Heart left ventricle (tissue), 16 donors: ENCODE results near the gene MDK. TPM values are rescaled to one million over a fixed set of nuclear protein-coding genes. Genes with fewer than 3 reads are reported as not detected.

Source experiments
- ATAC-seq, 4 donors: fragments of 200-7000 bp; cut with Tn5 transposase; one replicate each; pipeline ENCODE4 v1.9.1; 2020 to 2022; ENCODE audit warnings: moderate library complexity in 4 of 4, mild to moderate bottlenecking in 3 of 4, moderate number of reproducible peaks in 1 of 4
- DNase-seq, 5 donors: peaks; one replicate each; pipeline ENCODE4 v3.0.0-alpha.2; 2020
- H3K27ac ChIP-seq, 12 donors: fragments of 200-600 bp; sonication (generic) in 4 of 12; one replicate each; pipeline versions ENCODE4 v1.5.0 to v1.8.0; 2016 to 2022; ENCODE audit warnings: mild to moderate bottlenecking in 2 of 12
- H3K27me3 ChIP-seq, 9 donors: fragments of 200-600 bp; sonication (generic) in 2 of 9; one replicate each; pipeline versions ENCODE4 v1.5.1 to v1.8.0; 2016 to 2022; ENCODE audit warnings: mild to moderate bottlenecking in 3 of 9
- H3K36me3 ChIP-seq, 9 donors: fragments of 200-600 bp; sonication (generic) in 2 of 9; one replicate each; pipeline versions ENCODE4 v1.5.0 to v1.8.0; 2018 to 2022; ENCODE audit warnings: mild to moderate bottlenecking in 2 of 9
- H3K4me1 ChIP-seq, 12 donors: fragments of 200-600 bp; sonication (generic) in 4 of 12; one replicate each; pipeline versions ENCODE4 v1.5.0 to v1.8.0; 2016 to 2022; ENCODE audit warnings: mild to moderate bottlenecking in 3 of 12
- H3K4me3 ChIP-seq, 12 donors: fragments of 200-600 bp; sonication (generic) in 4 of 12; one replicate each; pipeline versions ENCODE4 v1.5.0 to v1.8.0; 2017 to 2022; ENCODE audit warnings: mild to moderate bottlenecking in 9 of 12, moderate library complexity in 4 of 12
- H3K9me3 ChIP-seq, 12 donors: fragments of 200-600 bp; sonication (generic) in 4 of 12; one replicate each; pipeline versions ENCODE4 v1.5.0 to v1.8.0; 2016 to 2022; ENCODE audit warnings: mild to moderate bottlenecking in 1 of 12
- POLR2A ChIP-seq, 2 donors: fragments of 450-650 bp; IDR thresholded peaks; one replicate each; pipeline ENCODE4 v1.6.1; 2017; ENCODE audit warnings: antibody characterized with exemption in 2 of 2, mild to moderate bottlenecking in 2 of 2, moderate library complexity in 2 of 2
- WGBS, 4 donors: extraction: QIAGEN DNeasy Blood & Tissue Kit in 2 of 4; methylation state at CpG; one replicate each; pipeline versions ENCODE4 v1.1.5 to v1.1.7; 2013 to 2018; 5-methylcytosine and 5-hydroxymethylcytosine counted together
- intact Hi-C, 10 donors: fragments of 100-400 bp; cut with DNase I; formaldehyde crosslinking; loops; one replicate each; pipeline versions ENCODE4 v1.11.1 to v1.14.2; 2022
- polyA plus RNA-seq, 2 donors: library from polyadenylated mRNA; stranded (reverse); fragments of 200-250 nt; gene quantifications; one replicate each; pipeline ENCODE4 v1.2.3, GENCODE V29; 2013
- total RNA-seq, 9 donors: library from RNA; depleted of rRNA in 2 of 9; stranded (reverse); fragments of >200 nt in 2 of 9; fragmentation: NEBNext Ultra II Directional in 3 of 9; extraction: Animal tissue kit (Norgen Biotek cat#: 25700) in 3 of 9; gene quantifications; one replicate each; pipeline versions ENCODE4 v1.1.0 to v1.2.4, GENCODE V29; 2016 to 2023
- TF ChIP-seq, protein P1 (sequence below), 12 donors: fragments of 200-600 bp; sonication (generic) in 4 of 12; IDR thresholded peaks; one replicate each; pipeline versions ENCODE4 v1.5.0 to v1.8.0; 2018 to 2022; ENCODE audit warnings: antibody characterized with exemption in 12 of 12, mild to moderate bottlenecking in 5 of 12
- donor health status: ischemic (EF 13 %, LVEDD 7.1; RV severe dilation, severe dysfunction).
- donor health status: healthy with polysubstance abuse.
- donor health status: DM: no; HTN: yes; CAD: no.
- donor health status: DM: no; HTN: no; CAD: no.
- donor health status: ischemic (EF 25% LVEDD 6.9; RV normal size, moderate dysfunction).
- donor health status: ischemic (EF 25% LVEDD 5.7; RV mildly dilated, moderate dysfunction).
- donor health status: healthy.
- donor health status: DM: yes; HTN: yes; CAD: no.
- donor health status: ischemic (EF 35%, LVEDD 5.7; RV mildly dilated, moderate dysfunction).
- donor health status: nonischemic (EF 11% LVEDD 7.7; RV severe dilation, severe dysfunction).
- donor health status: DM: yes; HTN: yes; CAD: no.
- donor health status: PGD.
- donor health status: ischemic (EF 29% LVEDD 5.4; RV normal size, mild dysfunction).
- donor health status: nonischemic (EF 23%, LVEDD 6.1; RV moderate dilation, normal function).

Gene MDK
- total and polyA plus RNA-seq, 11 donors: 1.9 to 26.5 (median 5.4) TPM

DNA sequence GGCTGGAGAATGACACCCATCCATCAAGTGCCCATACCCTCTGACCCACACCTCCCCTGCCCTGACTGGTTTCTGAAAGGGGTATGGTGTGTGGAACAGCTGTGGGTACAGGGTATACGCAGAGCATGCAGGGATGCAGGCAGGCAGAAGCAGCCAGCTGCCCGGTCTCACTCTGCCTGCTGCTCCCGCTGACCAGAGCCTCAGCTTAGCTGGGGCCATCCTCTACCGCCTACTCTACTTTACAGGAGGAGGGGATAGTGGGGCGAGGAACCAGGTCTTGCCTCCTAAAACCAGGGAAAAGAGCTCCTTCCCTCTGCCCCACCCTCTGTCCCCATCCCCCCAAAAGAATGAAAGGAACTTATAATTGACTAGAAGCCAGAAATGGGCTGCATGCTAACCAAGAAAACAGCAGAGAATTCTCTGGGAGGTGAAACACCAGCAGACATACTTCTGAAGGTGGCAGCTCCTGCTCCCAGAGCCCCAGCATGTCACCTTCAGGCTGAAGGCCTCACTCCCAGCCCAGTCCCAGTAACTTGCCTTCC, 23.1 kb downstream of the MDK start:
- ATAC-seq: peak in 1 of 4 donors; percentile 7
- intact Hi-C loops: no loop called here
- TF ChIP-seq, protein P1, sequence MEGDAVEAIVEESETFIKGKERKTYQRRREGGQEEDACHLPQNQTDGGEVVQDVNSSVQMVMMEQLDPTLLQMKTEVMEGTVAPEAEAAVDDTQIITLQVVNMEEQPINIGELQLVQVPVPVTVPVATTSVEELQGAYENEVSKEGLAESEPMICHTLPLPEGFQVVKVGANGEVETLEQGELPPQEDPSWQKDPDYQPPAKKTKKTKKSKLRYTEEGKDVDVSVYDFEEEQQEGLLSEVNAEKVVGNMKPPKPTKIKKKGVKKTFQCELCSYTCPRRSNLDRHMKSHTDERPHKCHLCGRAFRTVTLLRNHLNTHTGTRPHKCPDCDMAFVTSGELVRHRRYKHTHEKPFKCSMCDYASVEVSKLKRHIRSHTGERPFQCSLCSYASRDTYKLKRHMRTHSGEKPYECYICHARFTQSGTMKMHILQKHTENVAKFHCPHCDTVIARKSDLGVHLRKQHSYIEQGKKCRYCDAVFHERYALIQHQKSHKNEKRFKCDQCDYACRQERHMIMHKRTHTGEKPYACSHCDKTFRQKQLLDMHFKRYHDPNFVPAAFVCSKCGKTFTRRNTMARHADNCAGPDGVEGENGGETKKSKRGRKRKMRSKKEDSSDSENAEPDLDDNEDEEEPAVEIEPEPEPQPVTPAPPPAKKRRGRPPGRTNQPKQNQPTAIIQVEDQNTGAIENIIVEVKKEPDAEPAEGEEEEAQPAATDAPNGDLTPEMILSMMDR (IDR thresholded peaks at IDR 0.05): no peak
- TF ChIP-seq POLR2A (IDR thresholded peaks at IDR 0.05): no peak
- Histone ChIP-seq H3K9me3 (no peaks in the 10 kb centered on the region), H3K36me3 (peaks cover 0 to 72% (median 52%) of the 10 kb centered on the region in 9 donors), H3K4me3 (no peak overlapping the region), H3K27me3 (no peaks in the 10 kb centered on the region), H3K27ac (no peak overlapping the region), H3K4me1 (peaks cover 4 to 29% (median 17%) of the 10 kb centered on the region in 12 donors)
- WGBS, 4 donors: 81 to 95% (median 86%) methylated on average over 5 of the region's 5 CpGs
- no peak for DNase-seq

DNA sequence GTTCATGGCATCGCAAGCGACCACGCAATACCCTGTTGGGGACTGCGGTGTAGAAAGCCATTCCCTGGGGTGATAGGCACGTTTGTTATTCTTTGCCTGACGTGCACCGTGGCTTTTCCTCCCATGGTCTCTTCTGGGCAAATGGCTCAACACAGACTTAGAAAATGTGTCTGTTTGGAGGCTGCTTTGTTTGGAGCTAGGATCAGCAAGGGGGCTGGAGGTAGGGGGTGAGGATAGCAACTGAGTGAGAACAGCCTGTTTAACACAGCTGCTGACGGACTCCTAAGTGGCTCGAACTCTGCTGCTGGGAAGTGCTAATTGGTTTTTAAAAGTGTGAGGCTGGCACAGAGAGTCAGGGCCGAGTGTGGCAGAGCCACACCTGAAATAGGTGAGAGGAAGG, 26.2 kb downstream of the MDK start:
- ATAC-seq (no peak), DNase-seq (no peak)
- H3K27ac ChIP-seq: no peak overlapping the region
- WGBS, 4 donors: 76 to 82% (median 79%) methylated on average over 10 of the region's 10 CpGs
- peaks cover 4 to 27% (median 17%) of the 10 kb centered on the region in 12 donors for H3K4me1 ChIP-seq
- no peak overlapping the region for H3K4me3 ChIP-seq
- H3K36me3 ChIP-seq: peaks cover 0 to 87% (median 56%) of the 10 kb centered on the region in 9 donors
- no peak for TF ChIP-seq POLR2A (IDR thresholded peaks at IDR 0.05)
- TF ChIP-seq, protein P1 (IDR thresholded peaks at IDR 0.05): no peak
- intact Hi-C loops: no loop called here
- no peaks in the 10 kb centered on the region for H3K27me3 ChIP-seq
- H3K9me3 ChIP-seq: no peaks in the 10 kb centered on the region

DNA sequence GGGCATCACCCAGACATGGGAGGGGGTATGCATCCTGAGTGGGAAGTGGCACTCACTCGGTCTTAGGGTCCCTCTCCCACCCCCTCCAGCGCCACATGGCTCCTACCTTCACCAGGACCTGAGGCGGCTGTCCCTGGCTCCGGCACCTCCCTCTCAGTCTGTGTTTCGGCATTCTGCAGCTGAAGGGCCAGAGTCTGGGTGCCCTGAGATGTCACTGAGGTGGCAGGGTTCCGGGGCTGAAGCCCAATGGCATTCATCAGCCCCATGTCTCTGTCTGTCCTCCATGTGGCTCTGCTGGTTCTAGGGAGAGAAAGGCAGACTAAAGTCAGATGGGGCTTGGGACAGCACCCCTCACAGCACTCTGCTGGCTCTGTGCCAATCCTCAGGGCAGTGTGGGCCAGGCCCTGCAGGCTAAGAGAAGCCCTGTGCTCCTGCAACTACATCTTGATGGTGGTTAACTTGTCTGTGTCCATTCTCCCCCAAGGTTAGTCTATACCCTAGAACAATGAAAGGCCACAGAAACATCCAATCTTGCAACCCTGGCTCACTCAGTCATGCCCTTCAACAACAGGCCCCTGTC, 27.0 kb downstream of the MDK start:
- Histone ChIP-seq H3K27me3 (no peaks in the 10 kb centered on the region), H3K4me3 (no peak overlapping the region), H3K36me3 (peaks cover 0 to 86% (median 61%) of the 10 kb centered on the region in 9 donors), H3K27ac (no peak overlapping the region), H3K9me3 (no peaks in the 10 kb centered on the region), H3K4me1 (peaks cover 0 to 19% (median 8%) of the 10 kb centered on the region in 12 donors)
- WGBS, 4 donors: 92 to 98% (median 94%) methylated on average over 6 of the region's 6 CpGs
- no peak for DNase-seq
- intact Hi-C loops: no loop called here
- TF ChIP-seq, protein P1 (IDR thresholded peaks at IDR 0.05): no peak
- no peak for TF ChIP-seq POLR2A (IDR thresholded peaks at IDR 0.05)
- peak in 1 of 4 donors; percentile 20 for ATAC-seq

DNA sequence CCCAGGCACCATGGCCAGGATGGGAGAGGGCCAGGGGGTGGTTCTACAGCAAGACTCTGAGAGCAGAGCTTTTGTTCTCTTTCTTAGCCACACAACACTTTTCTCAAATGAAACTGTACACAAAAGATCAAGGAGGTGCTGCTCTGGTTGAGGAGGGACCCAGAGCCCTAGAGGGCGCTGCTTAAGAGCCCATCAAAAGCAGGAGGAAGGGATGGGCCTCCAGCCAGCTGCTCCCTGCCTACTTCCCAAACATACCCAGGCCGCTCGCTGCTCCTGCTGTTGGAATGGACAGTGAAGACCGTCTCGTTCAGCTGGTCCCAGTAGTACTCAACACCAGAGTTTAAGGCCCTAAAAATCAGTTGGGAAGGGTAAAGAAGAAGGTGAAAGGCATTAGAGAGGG, 28.6 kb downstream of the MDK start:
- Histone ChIP-seq H3K4me1 (peaks cover 0 to 3% (median 0%) of the 10 kb centered on the region in 12 donors), H3K9me3 (no peaks in the 10 kb centered on the region), H3K27me3 (no peaks in the 10 kb centered on the region), H3K27ac (no peak overlapping the region), H3K36me3 (peaks cover 0 to 86% (median 68%) of the 10 kb centered on the region in 9 donors), H3K4me3 (no peak overlapping the region)
- intact Hi-C loops: no loop called here
- WGBS, 4 donors: 66 to 76% (median 70%) methylated on average over 5 of the region's 5 CpGs
- ATAC-seq: no peak
- no peak for DNase-seq
- TF ChIP-seq, protein P1 (IDR thresholded peaks at IDR 0.05): no peak
- TF ChIP-seq POLR2A (IDR thresholded peaks at IDR 0.05): no peak
